Measurements from ENCODE around the gene CSF2RB. TPM values are rescaled to one million over a fixed set of nuclear protein-coding genes. Genes with fewer than 3 reads are reported as not detected.

Gene CSF2RB
- total RNA-seq: 2.8 and 7.1 TPM in 2 replicates

DNA sequence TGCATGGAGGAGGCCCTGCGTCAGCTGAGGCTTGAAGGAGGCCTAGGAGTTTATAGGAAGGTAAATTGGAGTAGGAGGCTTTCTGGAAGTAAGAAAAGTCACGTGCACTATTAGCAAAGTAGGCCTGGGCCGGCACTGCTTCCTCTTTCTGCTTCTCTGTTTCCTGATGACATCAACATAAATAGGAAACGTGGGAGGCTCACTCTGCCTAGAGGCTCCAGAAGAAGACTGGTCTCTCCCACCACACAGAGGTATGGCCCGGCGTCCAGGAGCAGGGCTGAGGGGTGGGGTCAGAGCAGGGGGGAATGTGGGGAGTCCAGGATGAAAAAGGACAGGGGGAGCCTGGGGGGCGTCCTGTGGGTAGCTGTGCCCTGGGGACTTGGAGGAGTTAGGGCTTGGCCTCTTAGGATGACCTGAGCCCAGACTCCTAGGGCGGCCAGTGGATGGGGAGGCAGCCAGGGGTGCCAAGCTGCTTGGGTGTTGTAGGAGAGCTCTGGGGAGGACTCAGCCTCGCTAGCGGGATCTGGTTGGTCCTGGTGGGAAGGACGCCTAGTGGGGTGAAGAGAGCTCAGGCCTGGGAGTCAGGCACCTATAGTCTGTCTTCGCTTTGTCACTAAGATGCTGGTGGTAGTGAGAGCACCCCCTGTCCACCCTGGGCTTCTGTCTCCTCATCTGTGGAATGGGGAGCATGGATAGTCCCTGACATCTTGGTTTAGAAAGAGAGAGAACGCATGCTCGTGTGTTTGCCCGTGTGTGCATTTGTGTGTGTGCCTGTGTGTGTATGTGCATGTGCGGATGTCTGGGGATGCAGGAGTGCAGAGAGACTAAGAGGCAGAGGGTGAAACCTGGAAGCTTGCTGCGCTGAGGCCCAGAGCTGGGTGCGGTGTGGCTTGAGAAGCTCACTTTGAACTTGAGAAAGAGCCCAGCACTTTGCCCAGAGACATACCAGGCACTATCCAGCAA is at the start of gene CSF2RB:
Gene CSF2RB (plus strand): TSS at position 202 of the 963 bp plus-strand sequence. CDS start 8,580 bp downstream, outside the sequence.
- DNase-seq (ENCODE audit: low read depth in 2 of 2): peak in 1 of 2 donors; percentile 55

GRCh38 chr22:36863979-36864378 is 49.4 kb upstream of the CSF2RB start:
- no peak for DNase-seq (ENCODE audit: low read depth in 2 of 2)

DNA sequence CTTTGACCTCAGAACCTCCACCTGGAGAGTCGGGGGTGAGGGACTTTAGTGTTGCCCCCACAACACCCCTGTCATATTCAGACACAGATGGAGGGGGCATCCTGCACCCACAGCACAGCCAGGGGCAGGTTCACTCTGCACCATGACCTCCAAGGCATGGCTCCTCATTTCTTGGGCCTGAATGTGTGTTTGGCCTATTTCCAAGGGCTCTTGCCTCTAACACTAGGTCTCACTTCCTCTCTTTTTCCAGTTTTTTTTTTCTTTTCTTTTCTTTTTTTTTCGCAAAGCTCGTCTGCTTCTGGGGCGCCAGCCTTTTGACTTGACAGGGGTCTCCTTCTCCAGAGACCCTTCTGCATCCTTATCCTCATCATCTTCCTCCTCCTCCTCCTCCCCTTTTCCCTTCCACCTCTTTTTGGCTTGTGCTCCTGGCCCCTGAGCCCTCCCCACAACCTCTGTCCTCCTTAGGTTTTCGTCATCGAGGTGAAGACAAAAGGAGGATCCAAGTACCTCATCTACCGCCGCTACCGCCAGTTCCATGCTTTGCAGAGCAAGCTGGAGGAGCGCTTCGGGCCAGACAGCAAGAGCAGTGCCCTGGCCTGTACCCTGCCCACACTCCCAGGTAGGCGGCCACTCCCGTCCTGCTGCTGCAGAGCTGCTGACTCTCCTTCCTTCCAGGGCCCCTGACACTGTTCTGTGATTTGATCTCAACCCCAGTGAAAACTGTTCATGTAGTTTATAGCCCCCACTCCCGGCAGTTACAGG is 48.8 kb upstream of the CSF2RB start:
- no peak for DNase-seq (ENCODE audit: low read depth in 2 of 2)

DNA sequence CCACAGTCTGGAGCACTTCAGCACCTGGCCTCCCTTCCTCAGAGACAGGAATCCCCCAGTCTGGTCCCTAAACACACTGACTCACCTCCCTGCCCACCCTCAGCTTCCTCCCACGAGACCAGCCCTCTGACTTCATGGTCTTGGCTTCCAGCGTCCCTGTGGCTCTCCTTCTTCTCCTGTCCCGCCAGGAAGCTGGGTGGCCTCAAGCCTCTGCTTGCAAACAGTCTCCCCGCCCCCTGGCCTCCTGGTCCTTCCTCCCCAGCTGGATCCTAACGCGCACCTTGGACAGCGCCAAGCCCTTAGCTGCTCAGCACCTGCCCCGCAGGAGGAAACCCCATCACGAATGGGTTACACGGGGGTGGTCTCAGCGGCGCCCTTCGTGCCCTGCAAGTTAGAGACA is 48.1 kb upstream of the CSF2RB start:
- DNase-seq (ENCODE audit: low read depth in 2 of 2): peak in 1 of 2 donors; percentile 10

DNA sequence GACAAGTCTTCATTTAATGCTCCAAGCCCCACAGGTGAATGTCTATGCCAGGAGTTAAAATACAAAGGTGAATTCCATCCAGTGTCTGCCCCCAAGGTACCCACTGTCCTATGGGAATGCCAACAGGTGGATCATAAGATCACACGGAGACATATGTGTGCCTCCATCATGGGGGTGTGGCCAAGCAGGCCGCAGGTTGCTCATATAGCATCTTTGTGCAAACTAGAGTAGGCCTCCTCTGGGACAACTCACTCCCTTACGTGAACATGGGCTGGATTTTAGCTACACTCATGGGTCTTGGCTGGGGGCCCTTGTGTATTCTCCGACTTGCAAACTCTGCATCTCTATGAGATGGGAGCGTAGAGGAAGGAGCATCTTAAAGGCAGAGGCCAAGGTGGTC is 45.7 kb upstream of the CSF2RB start:
- DNase-seq (ENCODE audit: low read depth in 2 of 2): no peak

DNA sequence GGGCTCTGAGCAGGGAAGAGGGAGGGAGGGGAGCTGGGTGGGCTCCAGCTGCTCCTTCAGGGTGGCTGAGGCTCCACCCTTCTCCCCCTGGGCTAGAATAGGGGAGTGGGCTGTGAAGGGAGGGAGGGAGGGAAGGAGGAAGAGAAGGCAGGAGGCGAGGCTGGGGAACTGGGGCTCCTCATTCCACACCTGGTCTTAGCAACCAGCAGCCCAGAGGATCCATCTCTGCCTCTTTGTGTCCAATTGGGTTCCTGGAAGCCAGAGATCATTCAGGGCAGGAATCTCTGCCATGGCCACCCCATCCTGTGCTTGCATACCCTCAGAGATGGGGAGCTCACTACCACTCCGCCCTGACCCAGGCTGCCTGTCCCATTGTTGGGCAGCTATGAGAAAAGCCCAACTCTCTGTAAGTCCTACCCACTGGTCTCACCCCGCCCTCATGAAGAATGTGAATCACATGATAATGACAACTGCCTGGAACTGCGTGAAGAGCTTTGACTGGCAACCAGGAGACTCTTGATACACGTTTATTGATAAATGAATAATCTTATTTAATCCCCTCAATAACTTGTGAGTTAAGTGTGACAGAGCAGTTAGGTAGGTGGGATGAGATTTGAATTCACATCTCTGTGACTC is 44.8 kb upstream of the CSF2RB start:
- DNase-seq (ENCODE audit: low read depth in 2 of 2): no peak

GRCh38 chr22:36870250-36870649 is 43.2 kb upstream of the CSF2RB start:
- DNase-seq (ENCODE audit: low read depth in 2 of 2): no peak

- no peak for DNase-seq (ENCODE audit: low read depth in 2 of 2)
Observed at GRCh38 chr22:36871669-36872081, 41.8 kb upstream of the CSF2RB start.

DNA sequence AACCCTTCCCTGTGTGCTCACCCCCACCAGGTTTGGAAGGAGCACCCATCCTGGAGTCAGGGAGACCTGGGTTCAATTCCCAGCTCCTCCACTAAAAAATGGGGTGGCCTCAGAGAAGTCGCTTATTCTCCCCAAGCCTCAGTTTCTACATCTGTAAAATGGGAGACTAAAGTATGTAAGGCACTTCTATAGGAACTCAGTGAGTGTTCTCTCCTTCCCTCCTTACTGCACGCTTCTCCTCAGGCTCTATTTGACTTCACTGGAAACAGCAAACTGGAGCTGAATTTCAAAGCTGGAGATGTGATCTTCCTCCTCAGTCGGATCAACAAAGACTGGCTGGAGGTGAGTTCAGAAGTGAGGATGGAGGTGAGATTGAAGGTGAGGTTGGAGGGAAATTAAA is 41.3 kb upstream of the CSF2RB start:
- no peak for DNase-seq (ENCODE audit: low read depth in 2 of 2)

GRCh38 chr22:36872866-36873498 is 40.4 kb upstream of the CSF2RB start:
- no peak for DNase-seq (ENCODE audit: low read depth in 2 of 2)

DNA sequence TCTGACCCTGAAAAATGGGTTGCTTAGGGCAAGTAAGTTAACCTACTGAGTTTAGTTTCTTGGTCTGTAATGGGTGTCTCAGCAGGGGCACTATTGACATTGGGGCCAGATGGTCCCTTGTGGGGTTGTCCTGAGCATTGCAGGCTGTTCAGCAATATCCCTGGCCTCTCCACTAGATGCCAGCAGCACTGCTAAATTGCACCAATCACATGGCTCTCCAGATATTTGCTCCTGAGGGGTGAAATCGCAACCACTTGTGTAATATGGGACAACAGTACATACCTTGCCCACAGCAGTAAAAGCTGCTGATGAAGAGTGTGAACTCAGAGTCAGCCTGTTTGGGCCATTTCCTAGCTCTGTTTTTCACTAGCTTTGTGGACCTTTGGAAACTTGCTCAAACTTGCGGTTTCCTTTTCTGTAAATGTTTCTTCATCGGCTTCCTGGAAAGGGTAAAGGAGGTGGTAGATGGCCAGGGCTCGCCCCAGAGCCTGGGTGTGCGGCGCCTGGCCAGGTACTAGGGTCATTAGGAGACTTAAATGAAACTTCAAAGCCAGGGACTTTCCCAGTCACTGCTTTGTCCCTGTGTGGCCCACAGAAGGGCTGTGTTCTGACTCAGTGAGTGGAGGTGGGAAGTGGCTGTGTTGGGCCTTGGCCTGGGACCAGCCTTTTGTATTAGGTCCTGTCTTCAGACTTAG is 39.7 kb upstream of the CSF2RB start:
- DNase-seq (ENCODE audit: low read depth in 2 of 2): peak; percentile 40 to 72

DNA sequence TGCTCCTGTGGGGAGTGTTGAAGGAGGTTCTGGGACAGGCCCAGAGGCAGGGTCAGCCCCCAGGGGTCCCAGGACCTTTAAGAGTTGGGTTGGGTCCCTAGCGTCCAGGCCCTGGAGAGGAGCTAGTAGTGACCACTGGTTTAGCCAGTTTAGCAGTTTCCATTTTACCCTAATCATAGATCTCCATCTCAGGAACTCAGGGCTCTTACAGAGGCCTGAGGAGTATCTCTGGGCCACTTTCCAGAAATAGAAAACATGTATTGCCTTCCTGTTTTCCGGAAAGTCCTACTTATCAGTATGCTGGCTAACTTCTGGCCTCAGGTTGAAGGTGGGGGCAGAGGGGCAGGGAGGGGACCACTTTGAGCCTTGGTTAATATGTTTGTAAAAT is 39.1 kb upstream of the CSF2RB start:
- no peak for DNase-seq (ENCODE audit: low read depth in 2 of 2)

DNA sequence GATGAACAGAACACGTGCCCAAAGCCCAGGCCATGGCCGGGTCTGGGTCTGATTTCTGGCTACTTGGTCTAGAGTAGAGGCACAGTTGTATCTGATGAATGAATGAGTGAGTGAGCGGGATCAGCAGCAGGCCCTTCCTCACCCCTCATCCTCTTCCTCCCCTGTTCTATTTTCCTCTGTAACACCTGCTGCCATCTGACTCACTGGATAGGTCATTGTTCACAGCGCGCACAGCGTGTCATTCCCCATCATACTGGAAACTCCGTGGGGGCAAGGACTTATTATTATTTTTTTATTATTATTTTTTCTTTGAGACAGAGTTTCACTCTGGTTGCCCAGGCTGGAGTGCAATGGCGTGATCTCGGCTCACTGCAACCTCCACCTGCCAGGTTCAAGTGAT is 38.7 kb upstream of the CSF2RB start:
- peak in 1 of 2 donors; percentile 13 for DNase-seq (ENCODE audit: low read depth in 2 of 2)

DNA sequence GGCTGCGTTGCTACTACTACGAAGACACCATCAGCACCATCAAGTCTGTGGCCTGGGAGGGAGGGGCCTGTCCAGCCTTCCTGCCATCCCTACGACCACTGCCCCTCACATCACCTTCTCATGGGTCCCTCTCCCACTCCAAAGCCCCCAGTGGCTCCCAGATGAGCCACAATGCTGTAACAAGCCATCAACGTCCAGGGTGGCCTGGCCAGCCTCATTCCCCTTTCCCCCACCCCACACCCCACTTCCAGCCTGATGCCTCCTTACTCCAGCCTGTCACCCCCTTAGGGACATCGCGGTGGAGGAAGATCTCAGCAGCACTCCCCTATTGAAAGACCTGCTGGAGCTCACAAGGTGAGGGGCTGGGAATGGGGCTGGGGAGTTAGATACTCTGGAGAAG is 37.7 kb upstream of the CSF2RB start:
- no peak for DNase-seq (ENCODE audit: low read depth in 2 of 2)

DNA sequence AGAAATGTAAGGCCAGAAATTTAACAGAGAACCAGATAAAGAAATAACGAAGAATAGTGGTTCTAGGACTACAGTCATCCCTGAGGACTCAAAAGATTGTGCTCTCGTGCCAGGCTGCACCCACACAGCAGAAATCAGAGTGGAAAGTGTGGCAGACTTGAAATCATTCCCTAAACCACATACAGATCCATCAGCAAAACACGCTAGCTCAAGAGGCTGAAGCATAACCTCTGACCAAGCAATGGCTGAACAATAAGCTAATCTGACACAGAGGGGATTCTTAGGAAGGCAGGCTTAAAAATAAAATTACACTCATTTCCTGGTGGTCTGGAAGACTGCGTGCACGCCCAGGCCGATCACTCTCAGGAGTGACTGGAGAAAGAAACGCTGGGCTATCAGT is 33.7 kb upstream of the CSF2RB start:
- DNase-seq (ENCODE audit: low read depth in 2 of 2): peak in 1 of 2 donors; percentile 61

- no peak for DNase-seq (ENCODE audit: low read depth in 2 of 2)
Observed at GRCh38 chr22:36881504-36882245, 31.8 kb upstream of the CSF2RB start.

- DNase-seq (ENCODE audit: low read depth in 2 of 2): no peak
Observed at GRCh38 chr22:36884349-36885158, 28.9 kb upstream of the CSF2RB start.

GRCh38 chr22:36885474-36885873 is 28.0 kb upstream of the CSF2RB start:
- DNase-seq (ENCODE audit: low read depth in 2 of 2): no peak

GRCh38 chr22:36886016-36886415 is 27.4 kb upstream of the CSF2RB start:
- DNase-seq (ENCODE audit: low read depth in 2 of 2): no peak
